HFF-Myc (cell line): ENCODE data around the gene VIL1.

Source experiments
- DNase-seq: peaks from one replicate; pipeline ENCODE4 v3.0.0-alpha.2; 2011; ENCODE audit warnings: low read depth; ENCODE audit errors: extremely low read depth
- H3K4me3 ChIP-seq: replicated peaks from 2 replicates; pipeline ENCODE4 v1.5.1; 2011; ENCODE audit warnings: low read depth, mild to moderate bottlenecking, control low read depth, low read length
- CTCF ChIP-seq: IDR thresholded peaks from 2 replicates; pipeline ENCODE4 v1.5.1; 2012; ENCODE audit warnings: mild to moderate bottlenecking, low read depth, low read length, control low read depth; ENCODE audit errors: missing control alignments

VIL1 gene

GRCh38 chr2:218405746-218406208 lies 13.1 kb upstream of the VIL1 start:
- H3K4me3 ChIP-seq = peak overlapping the region; percentile 28
- no peak for DNase-seq
- no peak for TF ChIP-seq CTCF

GRCh38 chr2:218406209-218406948 lies 12.5 kb upstream of the VIL1 start:
- TF ChIP-seq CTCF = peak; percentile 73
- DNase-seq = peak; percentile 71
- H3K4me3 ChIP-seq = peak overlapping the region; percentile 39

GRCh38 chr2:218406949-218407618 lies 11.8 kb upstream of the VIL1 start:
- peak overlapping the region; percentile 39 for H3K4me3 ChIP-seq
- TF ChIP-seq CTCF = no peak
- DNase-seq = peak; percentile 60

GRCh38 chr2:218407717-218408116 lies 11.2 kb upstream of the VIL1 start:
- no peak for TF ChIP-seq CTCF
- H3K4me3 ChIP-seq = no peak overlapping the region; the same call in 1 of the 2 replicates
- no peak for DNase-seq

- no peak for TF ChIP-seq CTCF
- no peak overlapping the region for H3K4me3 ChIP-seq
- no peak for DNase-seq
These were observed 604 bp upstream of the VIL1 start for GRCh38 chr2:218418321-218418716.

GRCh38 chr2:218419630-218420216 lies 800 bp downstream of the VIL1 start:
- no peak overlapping the region for H3K4me3 ChIP-seq
- no peak for DNase-seq
- TF ChIP-seq CTCF = no peak
